Measurements from ENCODE around the gene LNX1. TPM values are rescaled to one million over a fixed set of nuclear protein-coding genes. Genes with fewer than 3 reads are reported as not detected.

LNX1 gene
- polyA plus RNA-seq, 3 donors, result 0.09 to 0.13 TPM; not detected in 1

GRCh38 chr4:53507671-53508286 lies 83.5 kb downstream of the LNX1 start:
- Histone ChIP-seq H3K9ac (ENCODE audit: insufficient read depth, low read length, poor library complexity, severe bottlenecking) (no peak overlapping the region), H2AFZ (ENCODE audit: insufficient read depth, low read depth, low read length, poor library complexity, severe bottlenecking) (no peak overlapping the region)

GRCh38 chr4:53507058-53507457 lies 84.2 kb downstream of the LNX1 start:
- no peak overlapping the region for H3K27ac Mint-ChIP-seq
- H3K9me3 ChIP-seq (replicated peaks in 1 of 2; ENCODE audit: control insufficient read depth in 1 of 2, insufficient read depth in 1 of 2, low read length in 2 of 2), result no peaks in the 10 kb centered on the region
- H3K27me3 ChIP-seq (ENCODE audit: control insufficient read depth in 2 of 2, insufficient read depth in 2 of 2, low read length in 2 of 2), result no peaks in the 10 kb centered on the region
- intact Hi-C loops (cut with micrococcal nuclease), result no loop called here
- H3K27ac ChIP-seq (ENCODE audit: low read depth in 1 of 2, low read length in 2 of 2), result no peak overlapping the region
- no peaks in the 10 kb centered on the region for H3K4me1 Mint-ChIP-seq
- H3K27me3 Mint-ChIP-seq (ENCODE audit: low read depth in 3 of 3), result peaks cover 2 to 5% (median 4%) of the 10 kb centered on the region in 3 donors
- no peak overlapping the region for H3K4me3 ChIP-seq (replicated peaks in 1 of 3; ENCODE audit: low read depth in 2 of 3, low read length in 3 of 3)
- H4K20me1 ChIP-seq (ENCODE audit: insufficient read depth, low read length), result no peaks in the 10 kb centered on the region
- no peak overlapping the region for H2AFZ ChIP-seq (ENCODE audit: insufficient read depth, low read depth, low read length, poor library complexity, severe bottlenecking)
- 100% methylated on average over 3 of the region's 7 CpGs for WGBS (ENCODE audit: insufficient coverage)
- peaks cover 0 to 2% (median 0%) of the 10 kb centered on the region in 7 donors for H3K9me3 Mint-ChIP-seq
- no peak overlapping the region for H3K4me3 Mint-ChIP-seq
- TF ChIP-seq CTCF (IDR thresholded peaks at IDR 0.05), result no peak
- no peaks in the 10 kb centered on the region for H3K36me3 Mint-ChIP-seq
- DNase-seq, result no peak
- no peaks in the 10 kb centered on the region for H3K4me1 ChIP-seq (ENCODE audit: control insufficient read depth in 1 of 2, insufficient read depth in 2 of 2, low read length in 2 of 2)
- no peak overlapping the region for H3K9ac ChIP-seq (ENCODE audit: insufficient read depth, low read length, poor library complexity, severe bottlenecking)
- no peak overlapping the region for H3K4me2 ChIP-seq (replicated peaks; ENCODE audit: extremely low read depth, low read length, poor library complexity, severe bottlenecking)
- H3K79me2 ChIP-seq (ENCODE audit: insufficient read depth, low read length), result no peaks in the 10 kb centered on the region
- H3K36me3 ChIP-seq (replicated peaks in 1 of 2; ENCODE audit: control insufficient read depth in 1 of 2, insufficient read depth in 2 of 2, low read length in 2 of 2), result no peaks in the 10 kb centered on the region

More at GRCh38 chr4:53507671-53508286, 83.5 kb downstream of the LNX1 start:
- Histone ChIP-seq H3K27ac (ENCODE audit: low read depth in 1 of 2, low read length in 2 of 2) (no peak overlapping the region), H3K4me2 (replicated peaks; ENCODE audit: extremely low read depth, low read length, poor library complexity, severe bottlenecking) (no peak overlapping the region), H3K4me1 (ENCODE audit: control insufficient read depth in 1 of 2, insufficient read depth in 2 of 2, low read length in 2 of 2) (no peaks in the 10 kb centered on the region), H3K4me3 (replicated peaks in 1 of 3; ENCODE audit: low read depth in 2 of 3, low read length in 3 of 3) (no peak overlapping the region), H3K27me3 (ENCODE audit: control insufficient read depth in 2 of 2, insufficient read depth in 2 of 2, low read length in 2 of 2) (no peaks in the 10 kb centered on the region), H3K9me3 (replicated peaks in 1 of 2; ENCODE audit: control insufficient read depth in 1 of 2, insufficient read depth in 1 of 2, low read length in 2 of 2) (no peaks in the 10 kb centered on the region), H4K20me1 (ENCODE audit: insufficient read depth, low read length) (no peaks in the 10 kb centered on the region), H3K79me2 (ENCODE audit: insufficient read depth, low read length) (no peaks in the 10 kb centered on the region), H3K36me3 (replicated peaks in 1 of 2; ENCODE audit: control insufficient read depth in 1 of 2, insufficient read depth in 2 of 2, low read length in 2 of 2) (no peaks in the 10 kb centered on the region)
- no peaks in the 10 kb centered on the region for H3K36me3 Mint-ChIP-seq
- H3K4me3 Mint-ChIP-seq, result no peak overlapping the region
- intact Hi-C loops (cut with micrococcal nuclease), result no loop called here
- peak overlapping the region in 1 of 7 donors; percentile 46 for H3K27ac Mint-ChIP-seq
- DNase-seq, result no peak
- no peaks in the 10 kb centered on the region for H3K4me1 Mint-ChIP-seq
- H3K9me3 Mint-ChIP-seq, result peaks cover 0 to 3% (median 0%) of the 10 kb centered on the region in 7 donors
- TF ChIP-seq CTCF (IDR thresholded peaks at IDR 0.05), result no peak
- WGBS (ENCODE audit: insufficient coverage), result 88% methylated on average over 14 of the region's 17 CpGs
- peaks cover 2 to 4% (median 3%) of the 10 kb centered on the region in 3 donors for H3K27me3 Mint-ChIP-seq (ENCODE audit: low read depth in 3 of 3)

All from CD14-positive monocyte (primary cell).